ACC112 (cell line): ENCODE measurements around the gene FRAS1.
"Not testable (repeated sequence)": the region's sequence is repeated elsewhere in the genome, so short reads cannot be mapped to it uniquely, and the experiment has no call there.

Experiments
- H2AFZ ChIP-seq: fragments of 200-600 bp; sonication (generic); one replicate; pipeline ENCODE4 v1.6.0; 2017; ENCODE audit warnings: antibody characterized with exemption, low read length; ENCODE audit not compliant: unreplicated experiment
- H3K27ac ChIP-seq: fragments of 200-600 bp; sonication (generic); 2 replicates; pipeline ENCODE4 v1.5.1; 2014; ENCODE audit warnings: low read depth, mild to moderate bottlenecking, antibody characterized with exemption, low read length, moderate library complexity
- H3K27me3 ChIP-seq: fragments of 200-600 bp; sonication (generic); 2 replicates; pipeline ENCODE4 v1.6.1; 2014; ENCODE audit warnings: mild to moderate bottlenecking, antibody characterized with exemption, low read length, moderate library complexity, mixed read lengths; ENCODE audit not compliant: insufficient read depth
- H3K36me3 ChIP-seq: fragments of 200-600 bp; sonication (generic); 2 replicates; pipeline ENCODE4 v1.6.1; 2016; ENCODE audit warnings: mild to moderate bottlenecking, antibody characterized with exemption, low read length, moderate library complexity, mixed read lengths; ENCODE audit not compliant: insufficient read depth
- H3K4me1 ChIP-seq: fragments of 200-600 bp; sonication (generic); one replicate; pipeline ENCODE4 v1.6.1; 2016; ENCODE audit warnings: low read length, mixed read lengths; ENCODE audit not compliant: insufficient read depth, unreplicated experiment, control insufficient read depth
- H3K4me3 ChIP-seq: fragments of 200-600 bp; sonication (generic); 2 replicates; pipeline ENCODE4 v1.5.1; 2014; ENCODE audit warnings: mild to moderate bottlenecking, low read depth, low read length
- H3K79me2 ChIP-seq: fragments of 200-600 bp; sonication (generic); one replicate; pipeline ENCODE4 v1.6.0; 2016; ENCODE audit warnings: low read length; ENCODE audit not compliant: control insufficient read depth, unreplicated experiment, insufficient read depth

FRAS1 gene

DNA sequence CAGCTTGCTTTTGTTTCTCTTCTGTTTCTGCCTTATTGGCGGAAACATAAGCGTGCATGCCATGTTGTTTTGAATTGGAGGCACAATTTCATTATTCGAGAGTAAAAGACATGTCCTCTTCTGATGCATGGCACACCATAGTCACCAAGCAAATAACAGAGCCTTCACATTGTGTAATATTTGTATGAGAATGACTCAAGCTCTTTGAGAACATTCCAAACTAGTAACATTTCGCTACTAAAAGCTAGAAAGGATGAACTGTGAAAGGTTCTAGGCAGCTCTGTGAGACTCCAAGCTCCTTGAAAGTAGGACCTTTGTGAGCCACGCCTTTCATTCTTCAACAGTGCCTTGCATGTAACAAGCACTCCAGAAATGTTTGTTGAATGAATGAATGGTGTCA, 485.2 kb downstream of the FRAS1 start:
- Histone ChIP-seq H3K27ac (peak overlapping the region; percentile 51), H3K36me3 (no peaks in the 10 kb centered on the region), H3K27me3 (no peaks in the 10 kb centered on the region), H3K4me3 (peak overlapping the region; percentile 2; the same call in 1 of the 2 replicates), H3K4me1 (peaks cover 35% of the 10 kb centered on the region), H3K79me2 (no peaks in the 10 kb centered on the region), H2AFZ (no peak overlapping the region)

GRCh38 chr4:78543424-78544125, 486.5 kb downstream of the FRAS1 start:
- Histone ChIP-seq H3K27ac (no peak overlapping the region), H3K4me1 (peaks cover 35% of the 10 kb centered on the region), H3K36me3 (no peaks in the 10 kb centered on the region), H2AFZ (no peak overlapping the region), H3K4me3 (no peak overlapping the region), H3K27me3 (no peaks in the 10 kb centered on the region), H3K79me2 (no peaks in the 10 kb centered on the region)

DNA sequence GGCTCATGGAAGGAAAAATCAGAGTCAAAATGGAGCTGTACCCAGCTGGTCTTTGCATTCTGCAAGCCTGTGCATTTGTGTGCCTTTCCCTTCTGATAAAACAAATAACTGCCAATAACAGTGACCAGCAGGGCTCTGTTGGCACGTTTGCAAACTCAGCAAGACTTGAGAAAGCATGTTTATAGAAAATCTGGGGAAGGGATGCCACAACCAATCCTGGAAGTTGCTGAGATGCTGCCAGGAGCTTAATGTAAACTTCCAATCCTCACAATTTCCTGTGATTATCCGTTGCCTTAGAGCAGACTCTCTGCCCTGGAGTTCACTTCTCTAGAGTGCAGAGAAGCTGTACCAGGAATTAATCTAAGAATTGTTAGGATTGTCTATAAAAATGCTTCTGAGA, 487.6 kb downstream of the FRAS1 start:
- H3K27ac ChIP-seq = no peak overlapping the region
- H3K4me1 ChIP-seq = peaks cover 35% of the 10 kb centered on the region
- no peak overlapping the region for H2AFZ ChIP-seq
- H3K79me2 ChIP-seq = no peaks in the 10 kb centered on the region
- H3K27me3 ChIP-seq = no peaks in the 10 kb centered on the region
- no peak overlapping the region for H3K4me3 ChIP-seq
- no peaks in the 10 kb centered on the region for H3K36me3 ChIP-seq

- Histone ChIP-seq H3K4me1 (peaks cover 35% of the 10 kb centered on the region), H3K36me3 (no peaks in the 10 kb centered on the region), H3K4me3 (no peak overlapping the region), H3K27me3 (peaks cover 2% of the 10 kb centered on the region), H2AFZ (no peak overlapping the region), H3K27ac (0 out of 2 replicates have a peak overlapping the region, but pooled peaks have one; percentile 2), H3K79me2 (no peaks in the 10 kb centered on the region)
These were observed 488.4 kb downstream of the FRAS1 start for GRCh38 chr4:78545275-78546246.

- not testable (repeated sequence) for H3K79me2 ChIP-seq, H3K36me3 ChIP-seq, H2AFZ ChIP-seq, H3K27ac ChIP-seq, H3K4me3 ChIP-seq
- Histone ChIP-seq H3K27me3 (peaks cover 11% of the 10 kb centered on the region), H3K4me1 (peaks cover 34% of the 10 kb centered on the region)
These were observed 490.8 kb downstream of the FRAS1 start for GRCh38 chr4:78547899-78548298.

DNA sequence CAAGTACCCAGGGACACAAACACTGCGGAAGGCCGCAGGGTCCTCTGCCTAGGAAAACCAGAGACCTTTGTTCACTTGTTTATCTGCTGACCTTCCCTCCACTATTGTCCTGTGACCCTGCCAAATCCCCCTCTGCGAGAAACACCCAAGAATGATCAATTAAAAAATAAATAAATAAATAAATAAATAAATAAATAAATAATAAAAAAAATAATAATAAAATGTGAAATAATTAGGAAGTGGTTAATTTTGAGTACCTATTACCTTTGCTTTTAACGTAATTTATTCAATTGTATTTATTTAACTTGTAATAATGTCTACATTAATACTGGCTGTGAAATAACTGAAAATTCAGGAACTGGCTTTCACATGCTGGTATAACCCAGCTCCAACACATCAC, 491.8 kb downstream of the FRAS1 start:
- H3K27me3 ChIP-seq = peaks cover 11% of the 10 kb centered on the region

GRCh38 chr4:78551420-78552351, 494.6 kb downstream of the FRAS1 start, which contains the start of gene ANXA3:
Gene ANXA3 (plus strand): TSS chr4:78551770. CDS start chr4:78554474, 2,704 bp downstream.
- Histone ChIP-seq H3K27me3 (peaks cover 11% of the 10 kb centered on the region), H3K4me1 (peaks cover 19% of the 10 kb centered on the region), H2AFZ (peak within 1 kb of the TSS; percentile 74), H3K79me2 (no peaks in the 10 kb centered on the region), H3K4me3 (peak within 1 kb of the TSS; percentile 74), H3K36me3 (no peaks in the 10 kb centered on the region), H3K27ac (no peak within 1 kb of the TSS)

More for the DNA sequence above, 491.8 kb downstream of the FRAS1 start:
- not testable (repeated sequence) for H3K27ac ChIP-seq, H2AFZ ChIP-seq, H3K4me3 ChIP-seq, H3K36me3 ChIP-seq, H3K79me2 ChIP-seq
- peaks cover 32% of the 10 kb centered on the region for H3K4me1 ChIP-seq

- Histone ChIP-seq H3K4me1 (peaks cover 19% of the 10 kb centered on the region), H3K27ac (no peak overlapping the region), H3K4me3 (no peak overlapping the region), H3K36me3 (no peaks in the 10 kb centered on the region), H2AFZ (no peak overlapping the region), H3K27me3 (peaks cover 11% of the 10 kb centered on the region), H3K79me2 (no peaks in the 10 kb centered on the region)
These were observed 495.4 kb downstream of the FRAS1 start for GRCh38 chr4:78552389-78553042.

DNA sequence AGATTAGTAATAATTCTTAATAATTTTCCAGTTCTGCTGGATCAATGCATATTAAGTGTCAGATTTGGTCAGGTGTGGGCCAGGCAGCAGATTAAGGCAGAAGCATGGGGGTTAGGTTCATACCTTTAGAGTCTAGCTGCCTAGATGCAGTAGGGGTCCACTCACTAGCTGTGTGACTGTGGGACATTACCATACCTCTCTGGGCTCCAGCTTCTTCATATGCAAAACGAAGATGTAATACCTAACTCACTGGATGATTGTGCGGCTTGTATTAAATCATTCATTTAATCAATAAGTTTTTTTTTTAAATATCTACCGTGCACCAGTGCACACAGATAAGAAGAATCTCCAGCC, 495.9 kb downstream of the FRAS1 start:
- Histone ChIP-seq H3K79me2 (no peaks in the 10 kb centered on the region), H3K36me3 (no peaks in the 10 kb centered on the region), H3K27me3 (peaks cover 11% of the 10 kb centered on the region), H3K4me1 (peaks cover 22% of the 10 kb centered on the region), H3K27ac (no peak overlapping the region), H3K4me3 (no peak overlapping the region), H2AFZ (no peak overlapping the region)
